HG03571 (cell line): ENCODE measurements around the gene DAB2.

Experiments
- ATAC-seq: cut with Tn5 transposase; IDR thresholded peaks from one replicate; pipeline ENCODE4 v1.9.1; 2021; ENCODE audit not compliant: unreplicated experiment

DAB2 gene

GRCh38 chr5:39424736-39425637 is at the start of gene DAB2:
Gene DAB2 (minus strand): TSS chr5:39424980. CDS start chr5:39394320, 30,660 bp downstream.
- no peak for ATAC-seq

- no peak for ATAC-seq
Observed at GRCh38 chr5:39473156-39473775, 48.5 kb upstream of the DAB2 start.

- no peak for ATAC-seq
Observed at GRCh38 chr5:39471836-39472508, 47.2 kb upstream of the DAB2 start.

- ATAC-seq: no peak
Observed at GRCh38 chr5:39470811-39471210, 46.0 kb upstream of the DAB2 start.

- no peak for ATAC-seq
Observed at GRCh38 chr5:39469777-39470415, 45.1 kb upstream of the DAB2 start.

- no peak for ATAC-seq
Observed at GRCh38 chr5:39469176-39469575, 44.4 kb upstream of the DAB2 start.

GRCh38 chr5:39466846-39467245 is 42.1 kb upstream of the DAB2 start:
- no peak for ATAC-seq

- ATAC-seq: no peak
Observed at GRCh38 chr5:39465843-39466242, 41.1 kb upstream of the DAB2 start.

GRCh38 chr5:39465097-39465496 is 40.3 kb upstream of the DAB2 start:
- no peak for ATAC-seq

GRCh38 chr5:39464088-39464487 is 39.3 kb upstream of the DAB2 start:
- ATAC-seq: no peak

- no peak for ATAC-seq
Observed at GRCh38 chr5:39462211-39462610, 37.4 kb upstream of the DAB2 start.

- ATAC-seq: peak; percentile 98
Observed at GRCh38 chr5:39461007-39461682, 36.4 kb upstream of the DAB2 start.

- no peak for ATAC-seq
Observed at GRCh38 chr5:39459907-39460306, 35.1 kb upstream of the DAB2 start.

- ATAC-seq: no peak
Observed at GRCh38 chr5:39459071-39459470, 34.3 kb upstream of the DAB2 start.

- no peak for ATAC-seq
Observed at GRCh38 chr5:39455645-39456044, 30.9 kb upstream of the DAB2 start.

GRCh38 chr5:39453606-39454005 is 28.8 kb upstream of the DAB2 start:
- ATAC-seq: no peak

- ATAC-seq: no peak
Observed at GRCh38 chr5:39452846-39453245, 28.1 kb upstream of the DAB2 start.

GRCh38 chr5:39451276-39451941 is 26.6 kb upstream of the DAB2 start:
- ATAC-seq: no peak

- ATAC-seq: no peak
Observed at GRCh38 chr5:39450487-39450886, 25.7 kb upstream of the DAB2 start.

- no peak for ATAC-seq
Observed at GRCh38 chr5:39449591-39449990, 24.8 kb upstream of the DAB2 start.
